Hepatocyte (in vitro differentiated cells): Measurements from ENCODE around the gene VWA7. TPM values are rescaled to one million over a fixed set of nuclear protein-coding genes. Genes with fewer than 3 reads are reported as not detected.
"Not testable (repeated sequence)": the region's sequence is repeated elsewhere in the genome, so short reads cannot be mapped to it uniquely, and the experiment has no call there.

Experiments
- DNase-seq: peaks from one replicate; pipeline ENCODE4 v3.0.0-alpha.2; 2016; ENCODE audit warnings: low spot score
- H2AFZ ChIP-seq: fragments of 200-600 bp; sonication (generic); 2 replicates; pipeline ENCODE4 v1.6.0; 2016; ENCODE audit warnings: antibody characterized with exemption, mild to moderate bottlenecking
- H3K27ac ChIP-seq: fragments of 200-600 bp; sonication (generic); 2 replicates; pipeline ENCODE4 v1.5.1; 2016; ENCODE audit warnings: mild to moderate bottlenecking
- H3K27me3 ChIP-seq: fragments of 200-600 bp; sonication (generic); 2 replicates; pipeline ENCODE4 v1.6.1; 2016
- H3K36me3 ChIP-seq: fragments of 200-600 bp; sonication (generic); replicated peaks from 2 replicates; pipeline ENCODE4 v1.5.1; 2016; ENCODE audit warnings: low read depth; ENCODE audit not compliant: insufficient read depth
- H3K4me1 ChIP-seq: fragments of 200-600 bp; sonication (generic); 2 replicates; pipeline ENCODE4 v1.5.1; 2016; ENCODE audit warnings: mild to moderate bottlenecking, moderate library complexity; ENCODE audit not compliant: insufficient read depth
- H3K4me2 ChIP-seq: fragments of 200-600 bp; sonication (generic); 2 replicates; pipeline ENCODE4 v1.6.0; 2016
- H3K4me3 ChIP-seq: fragments of 200-600 bp; sonication (generic); 2 replicates; pipeline ENCODE4 v1.5.1; 2016; ENCODE audit warnings: mild to moderate bottlenecking
- H3K79me2 ChIP-seq: fragments of 200-600 bp; sonication (generic); 2 replicates; pipeline ENCODE4 v1.6.0; 2017; ENCODE audit warnings: mild to moderate bottlenecking
- H3K9me2 ChIP-seq: fragments of 200-600 bp; sonication (generic); replicated peaks from 2 replicates; pipeline ENCODE4 v1.6.0; 2017; ENCODE audit warnings: mild to moderate bottlenecking; ENCODE audit not compliant: insufficient read depth
- H3K9me3 ChIP-seq: fragments of 200-600 bp; sonication (generic); 2 replicates; pipeline ENCODE4 v1.5.1; 2016; ENCODE audit warnings: low read depth, mild to moderate bottlenecking
- H4K20me1 ChIP-seq: fragments of 200-600 bp; sonication (generic); 2 replicates; pipeline ENCODE4 v1.6.0; 2016; ENCODE audit warnings: mild to moderate bottlenecking; ENCODE audit not compliant: insufficient read depth, poor library complexity, severe bottlenecking
- CTCF ChIP-seq: fragments of 200-600 bp; sonication (generic); IDR thresholded peaks from 2 replicates; pipeline ENCODE4 v1.5.1; 2016; ENCODE audit warnings: antibody characterized with exemption, mild to moderate bottlenecking; ENCODE audit not compliant: poor library complexity
- EZH2 ChIP-seq: fragments of 200-600 bp; sonication (generic); IDR thresholded peaks from 2 replicates; pipeline ENCODE4 v1.6.1; 2016; ENCODE audit warnings: antibody characterized with exemption, mild to moderate bottlenecking, borderline replicate concordance
- EZH2phosphoT487 ChIP-seq: fragments of 200-600 bp; sonication (generic); IDR thresholded peaks from one replicate; pipeline ENCODE4 v1.6.1; 2018; ENCODE audit warnings: antibody characterized with exemption, mild to moderate bottlenecking, low read depth, moderate library complexity; ENCODE audit not compliant: unreplicated experiment, severe bottlenecking
- WGBS: methylation state at CpG from one replicate; pipeline ENCODE4 v1.1.6; 2016; ENCODE audit warnings: low lambda C conversion rate; ENCODE audit errors: missing lambda C conversion rate; 5-methylcytosine and 5-hydroxymethylcytosine counted together
- polyA plus RNA-seq: library from polyadenylated mRNA; unstranded; fragments of >200 nt; fragmentation: Nextera tagmentation; extraction: Ambion mirVana; gene quantifications from 2 replicates; pipeline ENCODE4 v1.2.1, GENCODE V29; 2016
- total RNA-seq: library from RNA; depleted of rRNA; stranded (reverse); fragments of >200 nt; gene quantifications from 2 replicates; pipeline ENCODE4 v1.2.3, GENCODE V29; 2014

VWA7 gene
- total RNA-seq (1.5 and 3.4 TPM in 2 replicates), polyA plus RNA-seq (2.8 and 5.2 TPM in 2 replicates)

- Histone ChIP-seq H2AFZ (no peak within 1 kb of the TSS), H3K4me3 (no peak within 1 kb of the TSS), H3K4me1 (peaks cover 27% of the 10 kb centered on the region), H3K27me3 (no peaks in the 10 kb centered on the region), H4K20me1 (no peaks in the 10 kb centered on the region), H3K4me2 (peak within 1 kb of the TSS; percentile 62), H3K27ac (peak within 1 kb of the TSS; percentile 93), H3K36me3 (no peaks in the 10 kb centered on the region), H3K9me2 (no peaks in the 10 kb centered on the region), H3K79me2 (no peaks in the 10 kb centered on the region), H3K9me3 (no peaks in the 10 kb centered on the region)
- 18% methylated on average over 11 of the region's 15 CpGs for WGBS
- peak; percentile 94 for DNase-seq
- no peak for TF ChIP-seq EZH2
- TF ChIP-seq CTCF: no peak
- TF ChIP-seq EZH2phosphoT487: no peak
These were observed at the start of gene VWA7 for GRCh38 chr6:31776989-31777666. Gene VWA7 (minus strand): TSS chr6:31777328. CDS start chr6:31776779, 549 bp downstream.

- H3K4me2 ChIP-seq: peak overlapping the region; percentile 76
- peaks cover 29% of the 10 kb centered on the region for H3K4me1 ChIP-seq
- no peaks in the 10 kb centered on the region for H3K9me3 ChIP-seq
- peaks cover 26% of the 10 kb centered on the region for H3K79me2 ChIP-seq
- no peaks in the 10 kb centered on the region for H3K36me3 ChIP-seq
- peak; percentile 86 for DNase-seq
- H3K27me3 ChIP-seq: no peaks in the 10 kb centered on the region
- peak overlapping the region; percentile 38 for H2AFZ ChIP-seq
- peak overlapping the region; percentile 91 for H3K27ac ChIP-seq
- TF ChIP-seq EZH2: no peak
- TF ChIP-seq EZH2phosphoT487: no peak
- no peak for TF ChIP-seq CTCF
- peak overlapping the region; percentile 18 for H3K4me3 ChIP-seq
- 4% methylated on average over 13 of the region's 13 CpGs for WGBS
- H4K20me1 ChIP-seq: no peaks in the 10 kb centered on the region
- no peaks in the 10 kb centered on the region for H3K9me2 ChIP-seq
These were observed 49.7 kb upstream of the VWA7 start for GRCh38 chr6:31826793-31827285.

- WGBS: 62% methylated on average over 4 of the region's 4 CpGs
- no peak overlapping the region for H3K4me3 ChIP-seq
These were observed 48.4 kb upstream of the VWA7 start for GRCh38 chr6:31825553-31825952.

GRCh38 chr6:31823592-31824196, 46.6 kb upstream of the VWA7 start:
- H3K4me2 ChIP-seq: not testable (repeated sequence)
- WGBS: 95% methylated on average over 9 of the region's 9 CpGs

More at GRCh38 chr6:31825553-31825952, 48.4 kb upstream of the VWA7 start:
- H2AFZ ChIP-seq: no peak overlapping the region
- H3K27me3 ChIP-seq: no peaks in the 10 kb centered on the region
- H3K36me3 ChIP-seq: no peaks in the 10 kb centered on the region
- no peak for DNase-seq
- H3K4me1 ChIP-seq: peaks cover 31% of the 10 kb centered on the region
- TF ChIP-seq CTCF (no peak), EZH2phosphoT487 (no peak), EZH2 (no peak)
- H3K79me2 ChIP-seq: peaks cover 19% of the 10 kb centered on the region
- peak overlapping the region; percentile 76 for H3K4me2 ChIP-seq
- peak overlapping the region; percentile 91 for H3K27ac ChIP-seq
- H4K20me1 ChIP-seq: no peaks in the 10 kb centered on the region
- no peaks in the 10 kb centered on the region for H3K9me2 ChIP-seq
- no peaks in the 10 kb centered on the region for H3K9me3 ChIP-seq

More at GRCh38 chr6:31823592-31824196, 46.6 kb upstream of the VWA7 start:
- H3K27me3 ChIP-seq, DNase-seq, H3K4me3 ChIP-seq, H3K9me2 ChIP-seq, H3K9me3 ChIP-seq, H2AFZ ChIP-seq, H3K27ac ChIP-seq, H4K20me1 ChIP-seq, H3K36me3 ChIP-seq: not testable (repeated sequence)
- Histone ChIP-seq H3K4me1 (peaks cover 43% of the 10 kb centered on the region), H3K79me2 (peaks cover 11% of the 10 kb centered on the region)
